OCI-LY3 (cell line): Measurements from ENCODE around the gene MTURN.

Experiments used
- H2AFZ ChIP-seq: fragments of 200-600, 300-600 bp; shearing (Covaris generic); 2 replicates; pipeline ENCODE4 v1.6.0; 2014; ENCODE audit warnings: antibody characterized with exemption, low read depth, low read length
- H3K27ac ChIP-seq: fragments of 200-600, 300-600 bp; sonication (generic); 2 replicates; pipeline ENCODE4 v1.5.1; 2014; ENCODE audit warnings: mild to moderate bottlenecking, low read length, moderate library complexity, mixed read lengths
- H3K27me3 ChIP-seq: fragments of 200-600, 300-600 bp; sonication (generic); 2 replicates; pipeline ENCODE4 v1.6.1; 2014; ENCODE audit warnings: low read depth, low read length, mixed read lengths
- H3K36me3 ChIP-seq: fragments of 200-600, 300-600 bp; sonication (generic); replicated peaks from 2 replicates; pipeline ENCODE3; 2014; ENCODE audit warnings: low read depth, low read length, mixed read lengths
- H3K4me1 ChIP-seq: fragments of 300-600, 200-600 bp; sonication (generic); 2 replicates; pipeline ENCODE4 v1.6.1; 2014; ENCODE audit warnings: low read length, mixed read lengths
- H3K4me2 ChIP-seq: fragments of 200-600, 300-600 bp; sonication (generic); 2 replicates; pipeline ENCODE4 v1.6.1; 2014; ENCODE audit warnings: low read length, mixed read lengths
- H3K4me3 ChIP-seq: fragments of 300-600, 200-600 bp; sonication (generic); 2 replicates; pipeline ENCODE4 v1.5.1; 2014; ENCODE audit warnings: antibody characterized with exemption, mild to moderate bottlenecking, low read length, moderate library complexity
- H3K79me2 ChIP-seq: fragments of 300-600, 200-600 bp; shearing (Covaris generic); 2 replicates; pipeline ENCODE4 v1.6.1; 2014; ENCODE audit warnings: mild to moderate bottlenecking, low read length, mixed read lengths
- H3K9ac ChIP-seq: fragments of 300-600, 200-600 bp; shearing (Covaris generic); 2 replicates; pipeline ENCODE4 v1.6.0; 2014; ENCODE audit warnings: mild to moderate bottlenecking, low read length, moderate library complexity
- H3K9me3 ChIP-seq: fragments of 200-600, 300-600 bp; shearing (Covaris generic); 2 replicates; pipeline ENCODE4 v1.6.1; 2014; ENCODE audit warnings: low read length, mixed read lengths; ENCODE audit not compliant: insufficient read depth
- H4K20me1 ChIP-seq: fragments of 200-600, 300-600 bp; sonication (generic); 2 replicates; pipeline ENCODE4 v1.6.1; 2016; ENCODE audit warnings: low read length, mixed read lengths; ENCODE audit not compliant: insufficient read depth
- CTCF ChIP-seq: fragments of 200-600, 300-600 bp; sonication (generic); IDR thresholded peaks from 2 replicates; pipeline ENCODE4 v1.5.1; 2014; ENCODE audit warnings: antibody characterized with exemption, low read length, low read depth
- EZH2phosphoT487 ChIP-seq: fragments of 200-600 bp; shearing (Covaris generic); IDR thresholded peaks from 2 replicates; pipeline ENCODE4 v1.6.1; 2018; ENCODE audit warnings: antibody characterized with exemption, mixed run types, low read depth

The MTURN gene

GRCh38 chr7:30175636-30176147 is 40.9 kb downstream of the MTURN start:
- H2AFZ ChIP-seq: no peak overlapping the region
- TF ChIP-seq EZH2phosphoT487: no peak
- no peak for TF ChIP-seq CTCF
- H3K4me1 ChIP-seq: peaks cover 31% of the 10 kb centered on the region
- H4K20me1 ChIP-seq: no peaks in the 10 kb centered on the region
- H3K36me3 ChIP-seq: no peaks in the 10 kb centered on the region
- H3K27ac ChIP-seq: no peak overlapping the region
- no peaks in the 10 kb centered on the region for H3K27me3 ChIP-seq
- no peak overlapping the region for H3K4me3 ChIP-seq
- no peaks in the 10 kb centered on the region for H3K9me3 ChIP-seq
- no peaks in the 10 kb centered on the region for H3K79me2 ChIP-seq
- no peak overlapping the region for H3K4me2 ChIP-seq
- no peak overlapping the region for H3K9ac ChIP-seq

- Histone ChIP-seq H3K79me2 (no peaks in the 10 kb centered on the region), H3K9ac (no peak overlapping the region), H3K9me3 (no peaks in the 10 kb centered on the region), H4K20me1 (no peaks in the 10 kb centered on the region), H3K27ac (no peak overlapping the region), H3K4me3 (no peak overlapping the region), H3K27me3 (no peaks in the 10 kb centered on the region), H3K36me3 (no peaks in the 10 kb centered on the region), H2AFZ (no peak overlapping the region), H3K4me2 (no peak overlapping the region), H3K4me1 (peaks cover 37% of the 10 kb centered on the region)
- no peak for TF ChIP-seq CTCF
- TF ChIP-seq EZH2phosphoT487: no peak
These were observed 41.8 kb downstream of the MTURN start for GRCh38 chr7:30176463-30177109.

- Histone ChIP-seq H3K9ac (no peak overlapping the region), H3K4me3 (no peak overlapping the region), H3K79me2 (no peaks in the 10 kb centered on the region), H3K4me2 (no peak overlapping the region), H3K27me3 (no peaks in the 10 kb centered on the region), H3K9me3 (no peaks in the 10 kb centered on the region), H3K27ac (no peak overlapping the region), H2AFZ (no peak overlapping the region), H3K4me1 (peaks cover 37% of the 10 kb centered on the region), H4K20me1 (no peaks in the 10 kb centered on the region), H3K36me3 (peaks cover 4% of the 10 kb centered on the region)
- TF ChIP-seq CTCF (no peak), EZH2phosphoT487 (no peak)
These were observed 42.4 kb downstream of the MTURN start for GRCh38 chr7:30177186-30177585.

GRCh38 chr7:30177965-30178364 is 43.2 kb downstream of the MTURN start:
- Histone ChIP-seq H4K20me1 (no peaks in the 10 kb centered on the region), H3K4me2 (no peak overlapping the region), H3K4me3 (no peak overlapping the region), H3K9ac (no peak overlapping the region), H3K27ac (no peak overlapping the region), H3K79me2 (no peaks in the 10 kb centered on the region), H2AFZ (no peak overlapping the region), H3K9me3 (no peaks in the 10 kb centered on the region), H3K36me3 (peaks cover 5% of the 10 kb centered on the region), H3K27me3 (no peaks in the 10 kb centered on the region), H3K4me1 (peaks cover 31% of the 10 kb centered on the region)
- TF ChIP-seq EZH2phosphoT487 (no peak), CTCF (no peak)
